NCI-H1694 treated with DMSO at 0.1 percent for 48 hours (cell line): ENCODE results near the gene WBP2NL.

Source experiments
- DNase-seq: peaks from one replicate; lab custom pipeline; 2025; lab: John Stamatoyannopoulos, UW

WBP2NL gene

DNA sequence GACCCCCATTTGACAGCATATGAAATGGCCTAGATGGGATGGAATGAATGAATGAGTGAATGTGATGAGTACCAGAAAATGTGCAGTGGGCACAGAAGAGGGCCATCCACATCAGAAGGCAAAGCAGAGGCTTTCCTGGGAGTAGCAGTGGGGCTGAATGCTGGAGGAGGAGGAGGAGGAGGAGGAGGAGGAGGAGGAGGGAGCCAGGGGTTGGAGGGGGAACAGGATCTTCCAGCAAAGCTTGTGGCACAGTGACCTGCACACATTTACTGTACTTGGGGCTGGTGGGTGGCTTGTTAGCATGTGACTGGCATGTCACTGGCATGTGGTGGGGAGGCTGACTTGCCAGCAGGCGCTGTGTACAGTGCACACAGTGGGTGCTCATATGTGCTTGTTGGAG, 19.9 kb upstream of the WBP2NL start:
- no peak for DNase-seq

DNA sequence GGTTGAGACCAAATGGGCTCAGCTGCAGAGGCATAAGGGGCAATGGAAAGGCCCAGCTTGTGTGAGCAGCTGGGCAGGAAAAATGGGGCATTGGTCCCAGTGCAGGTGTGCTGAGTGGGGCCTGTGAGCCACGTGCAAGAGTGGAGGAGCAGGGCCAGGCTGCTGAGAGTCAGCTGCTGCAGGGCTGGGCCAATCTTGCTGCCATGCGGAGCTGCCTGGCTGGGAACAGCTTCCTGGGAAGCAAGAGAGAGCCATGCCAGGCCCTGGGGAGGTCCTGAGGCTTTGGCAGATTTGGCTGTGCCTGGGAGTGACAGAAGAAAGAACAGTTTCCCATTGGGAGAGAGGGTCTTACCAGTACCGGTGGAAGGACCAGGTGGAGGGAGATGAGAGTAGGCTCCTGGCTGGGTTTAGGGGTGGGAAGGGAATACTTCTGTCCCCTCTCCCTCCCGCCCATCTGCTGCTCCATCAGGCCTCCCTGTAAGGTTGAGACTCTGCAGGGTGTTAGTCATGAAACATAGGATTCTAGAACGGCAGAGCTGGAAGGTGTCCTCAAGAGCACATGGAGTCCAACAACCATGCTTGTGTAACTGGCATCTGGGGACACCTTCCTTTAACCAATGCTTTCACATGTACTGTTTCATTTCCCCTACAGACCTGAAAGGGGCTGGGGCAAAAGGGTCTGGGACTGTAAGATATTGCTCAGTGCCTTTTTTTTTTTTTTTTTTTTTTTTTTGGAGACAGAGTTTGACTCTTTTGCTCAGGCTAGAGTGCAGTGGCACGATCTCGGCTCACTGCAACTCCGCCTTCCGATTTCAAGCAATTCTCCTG, 19.0 kb upstream of the WBP2NL start:
- peak; percentile 46 for DNase-seq

DNA sequence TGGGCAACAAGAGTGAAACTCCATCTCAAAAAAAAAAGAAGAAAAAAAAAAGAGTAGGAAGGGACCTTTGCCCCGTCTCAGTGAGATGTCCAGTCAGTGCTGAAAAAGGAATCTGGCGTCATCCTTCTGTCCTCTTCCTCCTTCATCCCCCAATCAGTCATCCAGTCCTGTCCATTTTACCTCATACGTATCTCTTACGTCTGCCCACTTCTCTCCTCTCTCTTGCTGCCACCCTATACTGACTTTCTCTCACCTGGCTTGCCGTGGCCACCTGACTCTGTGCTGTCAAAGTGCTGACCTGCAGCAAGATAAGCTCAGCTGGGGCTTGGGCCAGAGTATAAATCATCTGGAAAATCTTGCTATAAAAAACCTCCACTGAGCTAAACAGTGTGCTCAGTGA, 15.7 kb upstream of the WBP2NL start:
- no peak for DNase-seq

DNA sequence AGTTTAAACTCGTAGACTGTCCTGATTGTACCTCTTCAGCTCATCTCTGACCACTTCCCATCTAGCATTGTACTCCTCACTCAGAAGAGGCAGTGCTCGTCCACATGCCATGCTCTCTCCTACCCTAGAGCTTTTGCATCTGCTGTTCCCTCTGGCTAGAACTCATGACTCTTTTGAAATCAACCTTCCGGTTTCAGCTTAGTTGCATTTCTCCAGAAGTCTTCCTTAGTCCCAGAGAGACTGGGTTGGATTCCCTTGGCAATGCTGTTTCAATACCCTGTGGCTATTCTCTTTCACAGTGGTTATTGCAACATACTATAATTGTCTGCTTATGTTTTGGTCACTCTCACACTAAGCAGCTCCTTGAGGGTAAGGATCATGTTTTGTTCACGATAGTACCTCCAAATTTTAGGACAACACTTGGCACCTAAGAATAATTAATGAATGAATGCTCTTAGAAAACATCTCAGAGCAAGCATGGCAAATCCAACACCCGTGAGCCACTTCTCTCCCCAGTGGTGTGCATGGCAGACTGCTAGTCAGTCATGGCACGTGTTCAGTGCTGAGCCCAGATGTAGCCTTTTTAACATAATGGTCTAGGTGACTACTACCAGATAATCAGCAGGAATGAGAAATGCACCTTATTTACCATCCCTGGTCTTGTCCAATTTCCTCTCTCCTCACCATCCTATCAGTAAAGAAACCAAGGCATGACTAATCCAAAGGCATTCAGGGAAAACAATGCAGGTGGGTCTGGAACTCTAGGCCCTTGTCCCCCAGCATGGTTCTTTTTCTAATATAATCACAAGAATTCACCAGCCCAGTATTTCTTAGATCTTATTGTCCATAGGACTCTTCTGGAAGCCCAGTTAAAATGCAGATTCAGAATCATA, 14.8 kb upstream of the WBP2NL start:
- no peak for DNase-seq

DNA sequence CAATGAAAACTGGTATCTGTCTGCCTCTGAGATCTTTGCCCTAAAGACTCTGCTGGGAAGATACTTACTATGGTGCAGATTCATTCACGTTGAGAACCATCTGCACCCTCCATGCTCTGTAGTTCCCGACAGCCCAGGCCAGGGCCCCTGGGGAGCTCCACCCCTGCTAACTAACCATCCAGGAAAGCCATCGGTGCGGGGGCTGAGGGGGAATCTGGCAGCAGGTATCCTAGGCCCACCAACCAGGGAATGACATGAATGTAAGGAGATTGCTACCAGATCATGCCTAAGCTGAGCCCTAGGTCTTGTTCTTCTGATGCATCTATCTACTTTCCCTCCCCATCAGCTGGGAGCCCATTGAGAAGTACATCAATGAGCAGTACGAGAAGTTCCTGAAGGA, 11.3 kb upstream of the WBP2NL start:
- no peak for DNase-seq

DNA sequence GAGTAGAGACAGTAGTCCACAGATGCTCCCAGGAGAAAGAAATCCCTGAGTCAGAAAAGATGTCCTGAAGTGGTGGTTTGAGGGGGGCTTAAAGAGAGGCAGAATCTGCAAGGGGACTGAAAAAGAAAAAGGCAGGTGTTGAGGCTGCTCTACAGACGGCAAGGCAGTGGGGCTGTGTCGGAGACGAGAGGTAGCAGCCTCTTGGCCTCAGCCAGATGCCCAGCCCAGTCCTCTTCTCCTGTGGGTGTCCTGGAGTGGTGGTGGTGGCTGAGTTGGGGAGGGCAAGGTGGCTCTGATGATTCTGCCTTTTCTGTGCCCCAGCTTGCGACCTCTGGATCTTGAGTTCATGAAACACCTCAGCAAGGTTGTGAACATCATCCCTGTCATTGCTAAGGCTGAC, 9.3 kb upstream of the WBP2NL start:
- no peak for DNase-seq

DNA sequence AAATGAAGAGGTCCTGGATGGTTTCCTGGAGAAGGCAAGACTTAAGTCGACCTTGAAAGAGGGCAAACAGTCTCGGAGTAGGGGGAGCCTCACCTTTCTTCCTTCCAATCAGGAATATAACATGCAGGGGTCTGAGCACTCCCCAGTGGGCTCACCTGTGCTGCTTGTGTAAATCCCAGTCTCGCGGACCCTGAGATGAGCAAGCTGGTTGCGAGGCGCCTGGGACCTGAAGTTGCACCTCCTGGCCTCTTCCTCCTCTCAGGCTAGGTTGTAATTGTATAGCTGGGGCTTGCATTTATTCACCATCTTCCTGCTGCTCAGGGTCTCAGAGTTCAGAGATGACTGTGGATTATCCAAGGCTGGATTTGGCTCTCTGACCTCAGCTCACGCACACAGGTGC, 7.5 kb upstream of the WBP2NL start:
- no peak for DNase-seq

DNA sequence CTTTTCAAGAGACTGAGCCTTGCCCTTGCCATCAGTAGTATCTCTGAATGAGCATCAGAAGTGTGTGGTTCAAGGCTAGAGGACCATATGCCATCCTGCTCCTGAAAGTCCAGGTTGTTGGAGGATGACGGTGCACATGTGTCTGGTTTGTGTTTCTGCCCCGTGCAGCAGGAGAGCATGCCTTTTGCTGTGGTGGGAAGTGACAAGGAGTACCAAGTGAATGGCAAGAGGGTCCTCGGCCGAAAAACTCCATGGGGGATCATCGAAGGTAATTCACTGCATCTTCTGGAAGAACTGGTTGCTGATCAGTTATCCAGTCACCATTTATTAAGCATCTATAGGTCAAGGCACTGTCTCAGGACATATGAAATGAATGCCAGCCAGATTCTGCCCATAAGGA, 6.1 kb upstream of the WBP2NL start:
- no peak for DNase-seq

DNA sequence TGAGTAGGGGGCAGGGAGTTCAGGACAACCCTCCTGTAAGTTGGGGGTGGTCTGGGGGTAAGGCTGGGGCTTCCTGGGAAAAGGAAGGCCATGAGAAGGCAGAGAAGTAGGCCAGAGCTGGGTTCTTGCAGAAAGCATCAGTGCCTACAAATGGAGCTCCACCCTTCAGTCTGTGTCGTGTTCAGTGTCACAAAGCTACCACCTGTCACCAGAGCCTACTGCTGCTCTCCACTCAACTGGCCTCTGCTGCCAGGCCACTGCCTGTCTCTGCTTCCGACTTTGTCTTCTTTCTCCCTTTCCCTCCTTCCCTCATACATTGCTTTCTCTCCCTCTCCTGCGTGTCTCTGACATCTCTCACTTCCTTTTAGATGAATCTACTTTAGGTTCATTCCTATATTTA, 3.4 kb upstream of the WBP2NL start:
- no peak for DNase-seq

DNA sequence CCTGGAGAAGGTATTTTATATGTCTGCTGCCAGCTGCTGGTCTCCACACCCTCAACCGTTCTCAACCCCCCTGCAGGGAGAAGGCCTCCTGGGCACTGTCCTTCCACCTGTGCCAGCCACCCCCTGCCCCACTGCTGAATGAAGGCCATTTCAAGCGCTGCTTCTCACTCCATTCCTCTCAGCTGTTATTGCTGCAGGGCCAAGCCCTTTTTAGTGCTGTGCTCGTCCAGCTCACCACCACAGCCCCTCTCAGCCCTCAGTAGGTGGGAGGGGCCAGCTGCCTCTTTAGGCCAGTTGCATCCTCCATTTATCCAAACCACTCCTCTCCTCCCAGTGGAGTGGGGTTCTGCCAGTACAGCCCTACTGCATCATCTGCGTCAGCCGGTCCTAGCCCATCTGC, 1.8 kb upstream of the WBP2NL start:
- no peak for DNase-seq

DNA sequence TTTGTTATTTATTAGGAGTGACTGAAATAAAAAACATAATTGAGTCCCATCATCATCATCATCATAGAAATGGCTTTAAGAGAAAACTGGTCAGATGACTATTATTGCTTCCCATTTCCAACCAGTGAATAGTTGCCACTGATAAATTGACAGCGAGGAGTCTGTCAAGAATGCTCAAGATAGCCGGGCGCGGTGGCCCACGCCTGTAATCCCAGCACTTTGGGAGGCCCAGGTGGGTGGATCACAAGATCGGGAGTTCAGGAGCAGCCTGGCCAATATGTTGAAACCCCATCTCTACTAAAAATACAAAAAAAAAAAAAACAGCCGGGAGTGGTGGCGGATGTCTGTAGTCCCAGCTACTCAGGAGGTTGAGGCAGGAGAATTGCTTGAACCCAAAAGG, 1.9 kb downstream of the WBP2NL start:
- DNase-seq: no peak

DNA sequence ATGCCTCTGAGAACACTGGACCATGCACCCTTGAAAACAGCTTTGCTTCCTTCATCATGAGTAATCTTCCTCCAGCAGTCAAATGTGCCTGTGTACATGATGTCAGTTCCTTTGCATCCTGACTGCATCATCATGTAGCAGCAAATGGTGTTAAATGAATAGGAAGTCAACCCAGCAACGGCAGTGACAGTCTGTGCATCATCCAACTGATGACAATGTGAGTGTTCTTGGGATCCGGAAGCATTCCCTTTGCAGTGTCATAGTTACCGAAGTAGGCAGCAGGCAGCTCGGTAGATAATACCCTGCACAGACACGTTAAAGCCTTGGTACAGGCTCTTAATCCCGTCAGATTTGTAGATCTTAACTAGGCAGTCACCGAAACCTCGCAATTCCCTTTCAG, 2.5 kb downstream of the WBP2NL start:
- DNase-seq: no peak

DNA sequence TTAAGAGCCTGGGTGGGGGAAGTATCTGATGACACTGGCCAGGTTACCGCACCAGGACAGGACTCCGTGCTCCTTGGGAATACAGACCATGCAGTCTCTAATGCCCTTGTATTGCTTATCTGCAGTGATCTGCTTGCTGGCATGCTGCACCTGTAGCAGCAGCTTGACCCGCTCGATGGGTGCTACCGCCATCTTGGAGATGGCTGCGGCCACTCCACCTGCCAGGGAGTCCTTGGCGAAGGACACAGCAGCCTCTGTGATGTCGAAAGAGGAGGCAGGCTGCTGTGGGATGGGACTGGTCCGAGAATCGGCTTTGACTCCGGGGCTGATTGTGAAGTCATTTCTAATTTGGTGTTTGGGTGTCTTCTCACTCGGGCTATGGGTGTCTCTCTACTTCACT, 3.1 kb downstream of the WBP2NL start:
- no peak for DNase-seq

DNA sequence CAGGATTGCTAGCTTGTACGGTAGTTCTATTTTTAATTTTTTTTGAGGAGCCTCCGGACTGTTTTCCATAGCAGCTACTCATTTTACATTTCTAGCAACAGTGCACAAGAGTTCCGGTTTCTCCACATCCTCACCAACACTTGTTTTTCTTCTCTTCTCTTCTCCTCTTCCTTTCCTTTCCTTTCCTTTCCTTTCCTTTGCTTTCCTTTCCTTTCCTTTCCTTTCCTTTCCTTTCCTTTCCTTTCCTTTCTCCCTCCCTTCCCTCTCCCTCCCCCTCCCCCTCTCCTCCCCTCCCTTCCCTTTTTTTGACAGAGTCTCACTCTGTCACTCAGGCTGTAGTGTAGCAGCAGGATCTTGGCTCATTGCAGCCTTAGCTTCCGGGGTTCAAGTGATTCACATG, 9.3 kb downstream of the WBP2NL start:
- no peak for DNase-seq

DNA sequence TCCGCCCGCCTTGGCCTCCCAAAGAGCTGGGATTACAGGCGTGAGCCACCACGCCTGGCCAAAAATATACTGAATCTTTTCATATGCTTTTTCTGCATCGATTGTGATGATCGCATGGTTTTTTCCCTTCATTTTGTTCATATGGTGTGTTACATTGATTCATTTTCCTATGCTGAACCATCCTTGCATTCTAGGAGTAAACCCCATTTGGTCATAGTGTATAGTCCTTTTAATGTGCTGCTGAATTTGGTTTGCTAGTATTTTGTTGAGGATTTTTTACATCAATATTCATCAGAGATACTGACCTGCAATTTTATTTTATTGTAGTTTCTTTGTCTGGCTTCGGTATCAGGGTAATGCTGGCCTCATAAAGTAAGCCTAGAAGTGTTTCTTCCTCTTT, 12.2 kb downstream of the WBP2NL start:
- no peak for DNase-seq

DNA sequence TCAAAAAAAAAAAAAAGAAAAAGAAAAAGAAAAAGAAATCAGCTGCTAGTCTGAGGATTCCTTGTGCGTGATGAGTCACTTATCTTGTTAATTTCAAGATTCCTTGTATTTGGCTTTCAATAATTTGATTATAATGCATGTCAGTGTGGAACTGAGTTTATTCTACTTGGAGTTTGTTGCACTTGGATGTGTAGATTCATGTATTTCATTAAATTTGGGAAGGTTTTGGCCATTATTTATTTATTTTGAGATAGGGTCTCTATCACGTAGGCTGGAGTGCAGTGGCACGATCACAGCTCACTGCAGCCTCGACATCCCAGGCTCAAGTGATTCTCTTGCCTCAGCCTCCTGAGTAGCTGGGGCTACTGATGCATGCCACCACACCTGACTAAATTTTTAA, 14.8 kb downstream of the WBP2NL start:
- no peak for DNase-seq

DNA sequence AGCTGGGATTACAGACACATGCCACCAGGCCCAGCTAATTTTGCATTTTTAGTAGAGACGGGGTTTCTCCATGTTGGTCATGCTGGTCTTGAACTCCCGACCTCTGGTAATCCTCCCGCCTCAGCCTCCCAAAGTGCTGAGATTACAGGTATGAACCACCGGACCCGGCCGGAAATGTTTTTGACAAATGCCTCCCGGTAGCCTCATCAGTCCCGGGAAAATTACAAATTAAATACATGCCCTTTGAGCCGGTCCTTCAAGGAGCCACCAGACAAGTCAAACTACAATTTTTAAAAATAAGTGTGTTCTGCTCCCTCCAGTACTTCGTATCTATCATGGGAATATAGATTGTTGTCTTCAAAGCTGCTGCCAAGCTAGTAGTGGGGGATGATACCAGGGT, 17.5 kb downstream of the WBP2NL start:
- DNase-seq: no peak

DNA sequence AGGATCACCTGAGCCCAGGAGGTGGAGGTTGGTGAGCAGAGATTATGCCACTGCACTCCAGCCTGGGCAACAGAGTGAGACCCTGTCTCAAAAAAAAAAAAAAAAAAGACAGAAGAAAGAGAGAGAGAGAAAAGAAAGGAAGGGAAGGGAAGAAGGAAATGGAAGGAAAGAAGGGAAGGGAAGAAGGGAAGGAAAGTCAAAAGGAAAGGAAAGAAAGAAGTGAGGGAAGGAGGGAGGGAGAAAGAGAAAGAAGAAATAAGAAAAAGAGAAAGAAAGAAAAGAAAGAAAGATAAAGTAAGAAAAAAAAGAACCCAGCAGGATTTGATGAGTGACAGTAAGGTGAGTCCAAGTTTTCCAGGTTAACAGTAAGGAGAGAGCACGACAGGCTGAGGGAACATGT, 19.6 kb downstream of the WBP2NL start:
- DNase-seq: no peak

DNA sequence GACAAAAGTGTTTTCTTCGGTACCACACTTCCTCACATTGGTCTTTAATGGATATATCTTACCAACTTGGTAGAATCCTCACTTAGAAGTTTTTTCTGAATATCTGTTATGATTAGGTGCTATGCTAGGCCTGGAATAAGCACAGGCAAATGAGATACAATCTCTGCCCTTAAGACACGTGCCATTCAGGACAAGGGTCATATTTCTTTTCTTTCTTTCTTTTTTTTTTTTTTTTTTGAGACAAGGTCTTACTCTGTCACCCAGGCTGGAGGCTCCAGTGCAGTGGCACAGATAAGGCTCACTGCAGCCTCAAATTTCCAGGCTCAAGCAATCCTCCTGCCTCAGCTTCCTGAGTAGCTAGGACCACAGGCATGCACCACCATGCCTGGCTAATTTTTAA, 23.0 kb downstream of the WBP2NL start:
- DNase-seq: no peak

DNA sequence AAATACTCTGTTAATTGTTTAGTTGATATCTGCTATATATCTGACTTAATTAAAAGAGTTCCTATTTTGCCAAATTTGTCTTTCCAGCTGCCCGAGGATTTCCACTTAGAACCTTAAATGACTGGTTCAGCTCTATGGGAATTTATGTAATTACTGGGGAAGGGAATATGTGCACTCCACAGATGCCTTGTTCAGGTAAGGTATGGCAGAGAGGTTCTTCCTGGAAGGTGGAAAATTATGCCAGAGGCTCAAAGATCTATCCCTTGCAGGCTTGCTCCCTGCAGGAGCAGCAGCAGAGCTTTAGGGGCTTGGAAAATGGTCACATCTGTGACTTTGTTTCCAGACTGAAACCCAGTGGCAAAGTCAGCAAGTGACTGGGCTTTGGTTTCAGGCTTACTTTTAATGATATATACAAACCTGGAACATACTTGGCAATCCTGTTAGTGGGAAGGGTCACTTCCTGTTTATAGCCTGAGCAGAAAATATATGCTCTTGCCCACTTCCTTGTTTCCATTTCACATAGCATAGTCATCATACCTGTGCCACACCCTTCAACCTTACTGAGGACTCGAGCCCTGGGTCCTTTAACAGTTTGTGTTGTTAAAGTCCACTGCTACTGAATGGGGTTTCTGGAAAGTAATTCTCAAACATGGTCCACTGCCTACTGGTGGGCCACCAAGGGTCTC, 23.7 kb downstream of the WBP2NL start:
- no peak for DNase-seq

DNA sequence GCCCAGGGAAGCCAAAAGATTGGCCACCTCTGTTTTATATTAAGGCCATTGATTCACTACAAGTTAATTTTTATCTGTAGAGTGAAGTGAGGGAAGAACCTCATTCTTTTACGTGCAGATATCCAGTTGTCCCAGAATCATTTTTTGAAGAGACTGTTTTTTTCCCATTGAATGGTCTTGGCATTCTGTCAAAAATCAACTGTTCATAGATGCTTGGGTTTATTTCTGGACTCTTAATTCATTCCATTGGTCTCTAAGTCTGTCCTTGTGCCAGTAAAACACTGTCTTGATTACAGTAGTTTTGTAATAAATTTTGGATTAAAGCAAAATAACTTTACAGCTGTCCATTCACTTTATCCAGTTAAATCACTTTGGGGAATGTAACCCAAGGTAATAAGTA, 26.8 kb downstream of the WBP2NL start:
- no peak for DNase-seq

DNA sequence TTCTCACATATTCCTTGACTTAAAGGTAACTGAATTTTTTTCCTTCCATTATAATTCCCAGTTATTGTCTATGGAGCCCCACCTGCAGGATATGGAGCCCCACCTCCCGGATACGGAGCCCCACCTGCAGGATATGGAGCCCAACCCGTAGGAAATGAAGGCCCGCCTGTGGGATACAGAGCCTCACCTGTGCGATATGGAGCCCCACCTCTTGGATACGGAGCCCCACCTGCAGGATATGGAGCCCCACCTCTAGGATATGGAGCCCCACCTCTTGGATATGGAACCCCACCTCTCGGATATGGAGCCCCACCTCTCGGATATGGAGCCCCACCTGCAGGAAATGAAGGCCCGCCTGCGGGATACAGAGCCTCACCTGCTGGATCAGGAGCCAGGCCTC, 28.1 kb downstream of the WBP2NL start:
- DNase-seq: no peak
